Right atrium auricular region (tissue), 2 donors: ENCODE results near the gene KIF3B. TPM values are rescaled to one million over a fixed set of nuclear protein-coding genes. Genes with fewer than 3 reads are reported as not detected.

Experiments used
- DNase-seq: peaks from one replicate; pipeline ENCODE4 v3.0.0-alpha.2; 2019; ENCODE audit warnings: low spot score
- H3K27ac ChIP-seq, 2 donors: fragments of 200-600 bp; sonication (generic); 1 replicate in 1 of 2; 2 replicates in 1 of 2; pipeline ENCODE4 v1.5.1; 2016 to 2019
- H3K27me3 ChIP-seq, 2 donors: fragments of 200-600 bp; sonication (generic); one replicate each; pipeline versions ENCODE4 v1.5.1 to v1.6.0; 2017 to 2019
- H3K36me3 ChIP-seq: fragments of 200-600 bp; sonication (generic); one replicate; pipeline ENCODE4 v1.5.1; 2016
- H3K4me1 ChIP-seq, 2 donors: fragments of 200-600 bp; sonication (generic); one replicate each; pipeline versions ENCODE4 v1.5.1 to v1.6.0; 2017 to 2019
- H3K4me3 ChIP-seq, 2 donors: fragments of 200-600 bp; sonication (generic); 1 replicate in 1 of 2; 2 replicates in 1 of 2; pipeline ENCODE4 v1.5.1; 2017 to 2019; ENCODE audit warnings: mild to moderate bottlenecking in 1 of 2, moderate library complexity in 1 of 2
- H3K9me3 ChIP-seq, 2 donors: fragments of 200-600 bp; sonication (generic); one replicate each; pipeline ENCODE4 v1.5.1; 2019
- CTCF ChIP-seq, 2 donors: fragments of 200-600 bp; sonication (generic); IDR thresholded peaks; one replicate each; pipeline ENCODE4 v1.5.1; 2019; ENCODE audit warnings: antibody characterized with exemption in 2 of 2
- total RNA-seq, 2 donors: library from RNA; depleted of rRNA; stranded (reverse); fragments of >200 nt; gene quantifications; one replicate each; pipeline ENCODE4 v1.1.0, GENCODE V29; 2016

Gene KIF3B
- total RNA-seq, 2 donors from 2014 or later, result 10.7 to 16.4 TPM

GRCh38 chr20:32236048-32236533 is 41.4 kb upstream of the KIF3B start:
- TF ChIP-seq CTCF (IDR thresholded peaks at IDR 0.05), result no peak
- DNase-seq, result no peak
- Histone ChIP-seq H3K36me3 (peaks cover 45% of the 10 kb centered on the region), H3K4me3 (no peak overlapping the region), H3K27ac (no peak overlapping the region), H3K4me1 (no peaks in the 10 kb centered on the region), H3K27me3 (no peaks in the 10 kb centered on the region), H3K9me3 (no peaks in the 10 kb centered on the region)

GRCh38 chr20:32236819-32237218 is 40.6 kb upstream of the KIF3B start:
- Histone ChIP-seq H3K36me3 (peaks cover 38% of the 10 kb centered on the region), H3K9me3 (no peaks in the 10 kb centered on the region), H3K27me3 (no peaks in the 10 kb centered on the region), H3K4me3 (no peak overlapping the region), H3K27ac (no peak overlapping the region), H3K4me1 (no peaks in the 10 kb centered on the region)
- DNase-seq, result no peak
- TF ChIP-seq CTCF (IDR thresholded peaks at IDR 0.05), result no peak

- no peak overlapping the region for H3K4me3 ChIP-seq
- peaks cover 32% of the 10 kb centered on the region for H3K36me3 ChIP-seq
- no peaks in the 10 kb centered on the region for H3K27me3 ChIP-seq
- no peak overlapping the region for H3K27ac ChIP-seq
- H3K4me1 ChIP-seq, result no peaks in the 10 kb centered on the region
- TF ChIP-seq CTCF (IDR thresholded peaks at IDR 0.05), result no peak
- no peaks in the 10 kb centered on the region for H3K9me3 ChIP-seq
- DNase-seq, result no peak
Measured at GRCh38 chr20:32237419-32237818, 40.0 kb upstream of the KIF3B start.

- no peaks in the 10 kb centered on the region for H3K9me3 ChIP-seq
- H3K27ac ChIP-seq, result no peak overlapping the region
- TF ChIP-seq CTCF (IDR thresholded peaks at IDR 0.05), result no peak
- DNase-seq, result no peak
- H3K4me3 ChIP-seq, result no peak overlapping the region
- no peaks in the 10 kb centered on the region for H3K27me3 ChIP-seq
- H3K4me1 ChIP-seq, result no peaks in the 10 kb centered on the region
- H3K36me3 ChIP-seq, result peaks cover 18% of the 10 kb centered on the region
Measured at GRCh38 chr20:32238483-32239425, 38.7 kb upstream of the KIF3B start.

GRCh38 chr20:32240205-32240604 is 37.2 kb upstream of the KIF3B start:
- no peaks in the 10 kb centered on the region for H3K27me3 ChIP-seq
- no peak for TF ChIP-seq CTCF (IDR thresholded peaks at IDR 0.05)
- H3K4me1 ChIP-seq, result no peaks in the 10 kb centered on the region
- no peaks in the 10 kb centered on the region for H3K9me3 ChIP-seq
- H3K27ac ChIP-seq, result no peak overlapping the region
- no peak overlapping the region for H3K4me3 ChIP-seq
- peaks cover 6% of the 10 kb centered on the region for H3K36me3 ChIP-seq
- DNase-seq, result no peak
